SK-N-SH treated with all-trans-retinoic acid at 6 μM for 48 hours (cell line): Measurements from ENCODE around the gene LGR5.

Experiments
- CREB5 ChIP-seq: fragments of 250-450 bp; sonication (Bioruptor Pico); IDR thresholded peaks from 2 replicates; pipeline ENCODE4 v1.5.1; 2020; ENCODE audit warnings: low read depth, mild to moderate bottlenecking, moderate library complexity
- CSDC2 ChIP-seq: fragments of 250-450 bp; sonication (Bioruptor Pico); IDR thresholded peaks from 2 replicates; pipeline ENCODE4 v1.5.0; 2020; ENCODE audit warnings: mild to moderate bottlenecking, moderate library complexity
- CSRNP3 ChIP-seq: fragments of 250-450 bp; sonication (Bioruptor Pico); IDR thresholded peaks from 2 replicates; pipeline ENCODE4 v1.5.1; 2021; ENCODE audit warnings: mild to moderate bottlenecking, moderate library complexity
- ESRRG ChIP-seq: fragments of 250-450 bp; sonication (Bioruptor Pico); IDR thresholded peaks from 2 replicates; pipeline ENCODE4 v1.6.1; 2021; ENCODE audit warnings: mild to moderate bottlenecking
- PPARA ChIP-seq: fragments of 250-450 bp; sonication (Bioruptor Pico); IDR thresholded peaks from 2 replicates; pipeline ENCODE4 v1.5.0; 2020; ENCODE audit warnings: mild to moderate bottlenecking, borderline replicate concordance
- RARB ChIP-seq: fragments of 250-450 bp; sonication (Bioruptor Pico); IDR thresholded peaks from 2 replicates; pipeline ENCODE4 v1.8.0; 2021; ENCODE audit warnings: mild to moderate bottlenecking, moderate library complexity
- SNAI2 ChIP-seq: fragments of 250-450 bp; sonication (Bioruptor Pico); IDR thresholded peaks from 2 replicates; pipeline ENCODE4 v1.5.0; 2020; ENCODE audit warnings: mild to moderate bottlenecking, moderate library complexity
- ZC3H10 ChIP-seq: fragments of 250-450 bp; sonication (Bioruptor Pico); IDR thresholded peaks from 2 replicates; pipeline ENCODE4 v1.5.1; 2021; ENCODE audit warnings: mild to moderate bottlenecking, moderate library complexity
- ZFP3 ChIP-seq: fragments of 250-450 bp; sonication (Bioruptor Pico); IDR thresholded peaks from 2 replicates; pipeline ENCODE4 v1.5.0; 2020; ENCODE audit warnings: mild to moderate bottlenecking, moderate library complexity
- ZNF565 ChIP-seq: fragments of 450-650 bp; formaldehyde crosslinking; conservative IDR thresholded peaks from 2 replicates; pipeline ENCODE4 v1.5.0; 2020; ENCODE audit warnings: low read depth, mild to moderate bottlenecking, moderate library complexity
- ZNF70 ChIP-seq: fragments of 450-650 bp; formaldehyde crosslinking; IDR thresholded peaks from 2 replicates; pipeline ENCODE4 v1.5.0; 2020; ENCODE audit warnings: mild to moderate bottlenecking, moderate library complexity
- TF ChIP-seq, protein P1 (sequence below): fragments of 250-450 bp; sonication (Bioruptor Pico); IDR thresholded peaks from 2 replicates; pipeline ENCODE4 v1.8.0; 2021; ENCODE audit warnings: low read depth, mild to moderate bottlenecking, moderate library complexity, borderline replicate concordance
- TF ChIP-seq, protein P2 (sequence below): fragments of 250-450 bp; sonication (Bioruptor Pico); IDR thresholded peaks from 2 replicates; pipeline ENCODE4 v1.8.0; 2020; ENCODE audit warnings: mild to moderate bottlenecking, moderate library complexity, borderline replicate concordance

- TF ChIP-seq ZFP3 (CRISPR knock-in tag) (no peak), ESRRG (no peak), SNAI2 (CRISPR knock-in tag) (no peak), ZNF70 (CRISPR knock-in tag) (no peak), RARB (CRISPR knock-in tag) (no peak), ZNF565 (CRISPR knock-in tag) (no peak), PPARA (CRISPR knock-in tag) (no peak), CSRNP3 (no peak), CSDC2 (CRISPR knock-in tag) (no peak), CREB5 (no peak), ZC3H10 (CRISPR knock-in tag) (no peak)
- TF ChIP-seq, protein P1, sequence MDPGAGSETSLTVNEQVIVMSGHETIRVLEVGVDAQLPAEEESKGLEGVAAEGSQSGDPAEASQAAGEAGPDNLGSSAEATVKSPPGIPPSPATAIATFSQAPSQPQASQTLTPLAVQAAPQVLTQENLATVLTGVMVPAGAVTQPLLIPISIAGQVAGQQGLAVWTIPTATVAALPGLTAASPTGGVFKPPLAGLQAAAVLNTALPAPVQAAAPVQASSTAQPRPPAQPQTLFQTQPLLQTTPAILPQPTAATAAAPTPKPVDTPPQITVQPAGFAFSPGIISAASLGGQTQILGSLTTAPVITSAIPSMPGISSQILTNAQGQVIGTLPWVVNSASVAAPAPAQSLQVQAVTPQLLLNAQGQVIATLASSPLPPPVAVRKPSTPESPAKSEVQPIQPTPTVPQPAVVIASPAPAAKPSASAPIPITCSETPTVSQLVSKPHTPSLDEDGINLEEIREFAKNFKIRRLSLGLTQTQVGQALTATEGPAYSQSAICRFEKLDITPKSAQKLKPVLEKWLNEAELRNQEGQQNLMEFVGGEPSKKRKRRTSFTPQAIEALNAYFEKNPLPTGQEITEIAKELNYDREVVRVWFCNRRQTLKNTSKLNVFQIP (CRISPR knock-in tag): no peak
- TF ChIP-seq, protein P2, sequence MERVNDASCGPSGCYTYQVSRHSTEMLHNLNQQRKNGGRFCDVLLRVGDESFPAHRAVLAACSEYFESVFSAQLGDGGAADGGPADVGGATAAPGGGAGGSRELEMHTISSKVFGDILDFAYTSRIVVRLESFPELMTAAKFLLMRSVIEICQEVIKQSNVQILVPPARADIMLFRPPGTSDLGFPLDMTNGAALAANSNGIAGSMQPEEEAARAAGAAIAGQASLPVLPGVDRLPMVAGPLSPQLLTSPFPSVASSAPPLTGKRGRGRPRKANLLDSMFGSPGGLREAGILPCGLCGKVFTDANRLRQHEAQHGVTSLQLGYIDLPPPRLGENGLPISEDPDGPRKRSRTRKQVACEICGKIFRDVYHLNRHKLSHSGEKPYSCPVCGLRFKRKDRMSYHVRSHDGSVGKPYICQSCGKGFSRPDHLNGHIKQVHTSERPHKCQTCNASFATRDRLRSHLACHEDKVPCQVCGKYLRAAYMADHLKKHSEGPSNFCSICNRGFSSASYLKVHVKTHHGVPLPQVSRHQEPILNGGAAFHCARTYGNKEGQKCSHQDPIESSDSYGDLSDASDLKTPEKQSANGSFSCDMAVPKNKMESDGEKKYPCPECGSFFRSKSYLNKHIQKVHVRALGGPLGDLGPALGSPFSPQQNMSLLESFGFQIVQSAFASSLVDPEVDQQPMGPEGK: no peak
Measured at GRCh38 chr12:71504476-71504875, 64.9 kb downstream of the LGR5 start.
